ENCODE data around the gene PLEKHA4. TPM values are rescaled to one million over a fixed set of nuclear protein-coding genes. Genes with fewer than 3 reads are reported as not detected.
A peak's percentile ranks its signal among the peaks of the same experiment; 100 is the strongest.

The PLEKHA4 gene
- total and polyA plus RNA-seq, 10 of the 15 experiments (the other 5 are each of a cell fraction or from before 2014, with no cell fraction given): 0.13 to 10.0 (median 6.4) TPM; not detected in 1

- no peak for TF ChIP-seq ZBTB4 (CRISPR knock-in tag; IDR thresholded peaks at IDR 0.05)
- no peak for TF ChIP-seq IRF4 (IDR thresholded peaks at IDR 0.05; ENCODE audit: low read depth, low read length)
- TF ChIP-seq ZBTB11 (CRISPR knock-in tag; IDR thresholded peaks at IDR 0.05): no peak
- TF ChIP-seq GATAD2B (conservative IDR thresholded peaks at IDR 0.05; ENCODE audit: low read depth): no peak
- TF ChIP-seq ZBTB40 (IDR thresholded peaks at IDR 0.05; ENCODE audit: borderline replicate concordance): no peak
- peak in 2 of 3 experiments; percentile 19 to 25; a peak in 1 of 6 replicates for TF ChIP-seq CTCF (IDR thresholded peaks at IDR 0.05 in 2 of 3, conservative IDR thresholded peaks at IDR 0.05 in 1 of 3; ENCODE audit: control insufficient read depth in 2 of 3, extremely low read depth in 1 of 3, insufficient read depth in 1 of 3, low read depth in 3 of 3, low read length in 3 of 3)
- no peak for TF ChIP-seq ZNF592 (IDR thresholded peaks at IDR 0.05)
- no peak for TF ChIP-seq E2F4 (IDR thresholded peaks at IDR 0.05; ENCODE audit: low read depth, low read length)
Observed at GRCh38 chr19:48807590-48808308, 60.7 kb downstream of the PLEKHA4 start (continued).
